HT1080 (cell line): ENCODE results near the gene SHISAL1. TPM values are rescaled to one million over a fixed set of nuclear protein-coding genes. Genes with fewer than 3 reads are reported as not detected.
"Not testable (repeated sequence)": the region's sequence is repeated elsewhere in the genome, so short reads cannot be mapped to it uniquely, and the experiment has no call there.

Experiments used
- DNase-seq: peaks from one replicate; pipeline ENCODE4 v3.0.0-alpha.2; 2015; ENCODE audit warnings: low read depth
- total RNA-seq: library from RNA; depleted of rRNA; stranded (reverse); fragments of >200 nt; shearing (Covaris generic); gene quantifications from 2 replicates; pipeline ENCODE4 v1.2.3, GENCODE V29; 2014

SHISAL1 gene
- total RNA-seq, 1 experiment from 2014 or later: 2.1 TPM

- DNase-seq: no peak
Observed at GRCh38 chr22:44328762-44329161, 16.0 kb upstream of the SHISAL1 start.

DNA sequence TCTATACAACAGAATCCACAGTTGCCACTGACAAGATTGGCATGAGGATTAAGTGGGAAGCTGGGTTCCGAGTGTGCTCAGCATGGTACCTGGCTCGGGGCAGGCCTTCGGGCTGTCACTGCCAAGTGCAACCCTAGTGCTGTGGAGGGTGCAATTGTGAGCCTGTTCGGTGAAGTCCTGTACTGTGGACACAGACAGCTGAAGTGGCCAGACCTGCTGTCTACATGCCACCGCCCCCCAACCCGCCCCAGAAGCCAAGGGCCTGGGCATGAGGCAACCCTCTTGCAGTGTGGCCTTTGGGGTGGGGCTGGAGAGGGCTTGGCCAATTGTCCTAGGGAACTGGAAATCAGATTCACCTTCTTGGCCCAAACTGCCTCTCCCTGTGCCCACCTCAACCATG lies 15.6 kb upstream of the SHISAL1 start:
- no peak for DNase-seq

GRCh38 chr22:44326491-44326885 lies 13.7 kb upstream of the SHISAL1 start:
- no peak for DNase-seq

- DNase-seq: peak; percentile 27
Observed at GRCh38 chr22:44325718-44326490, 13.2 kb upstream of the SHISAL1 start.

DNA sequence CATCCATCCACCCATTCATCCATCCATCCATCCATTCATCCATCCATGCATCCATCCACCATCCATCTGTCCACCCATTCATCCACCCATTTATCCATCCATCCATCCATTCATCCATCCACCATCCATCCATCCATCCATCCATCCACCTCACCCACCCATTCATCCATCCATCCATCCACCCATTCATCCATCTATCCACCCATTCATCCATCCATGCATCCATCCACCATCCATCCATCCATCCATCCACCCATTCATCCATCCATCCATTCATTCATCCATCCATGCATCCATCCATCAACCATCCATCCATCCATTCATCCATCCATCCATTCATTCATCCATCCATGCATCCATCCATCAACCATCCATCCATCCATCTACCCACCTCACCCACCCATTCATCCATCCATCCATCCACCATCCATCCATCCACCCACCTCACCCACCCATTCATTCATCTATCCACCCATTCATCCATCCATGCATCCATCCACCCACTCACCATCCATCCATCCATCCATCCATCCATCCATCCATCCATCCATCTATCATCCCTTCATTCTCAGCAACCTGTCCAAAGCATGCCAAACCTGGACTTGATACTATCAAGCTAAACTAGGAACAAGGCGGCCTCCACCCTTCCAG lies 10.5 kb upstream of the SHISAL1 start:
- DNase-seq: not testable (repeated sequence)

DNA sequence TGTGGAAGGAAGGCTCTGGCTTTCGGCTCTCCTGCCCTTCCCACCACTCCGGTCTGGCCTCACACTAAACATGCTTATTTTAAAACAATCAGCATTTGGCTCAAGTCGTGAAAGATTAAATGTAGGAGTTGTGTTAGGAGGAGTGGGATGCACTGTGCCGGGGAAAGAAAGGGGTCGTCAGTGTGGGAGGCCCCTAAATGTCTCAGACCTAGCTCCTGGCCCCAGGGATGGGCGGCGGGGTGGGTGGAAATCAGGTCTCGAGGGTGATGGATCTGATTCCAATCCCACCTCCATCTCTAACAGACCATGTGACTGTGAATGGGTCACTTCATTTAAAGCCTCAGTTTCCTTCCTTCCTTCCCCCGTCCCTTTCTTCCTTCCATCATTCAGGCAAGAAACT lies 6.9 kb upstream of the SHISAL1 start:
- DNase-seq: no peak

DNA sequence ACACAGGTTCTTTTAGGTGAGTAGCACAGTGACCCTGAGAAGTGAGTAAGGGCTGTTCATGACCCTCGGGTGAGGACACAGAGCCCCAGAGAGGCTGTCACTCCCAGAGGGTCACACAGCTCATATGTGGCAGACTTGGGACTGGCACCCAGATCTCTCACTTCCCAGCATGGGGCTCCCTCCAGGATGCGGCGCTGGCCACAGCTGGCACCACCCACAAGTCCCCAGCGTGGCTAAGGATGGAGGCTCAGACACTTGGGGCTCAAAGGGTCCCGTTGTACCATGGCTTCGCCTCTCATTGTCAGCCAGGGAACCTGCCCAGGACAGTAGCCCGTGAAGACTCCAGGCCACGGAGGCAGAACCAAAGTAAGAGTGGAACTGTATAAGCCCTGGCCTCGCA lies 6.0 kb upstream of the SHISAL1 start:
- DNase-seq: no peak

GRCh38 chr22:44317886-44318637 lies 5.3 kb upstream of the SHISAL1 start:
- DNase-seq: no peak

DNA sequence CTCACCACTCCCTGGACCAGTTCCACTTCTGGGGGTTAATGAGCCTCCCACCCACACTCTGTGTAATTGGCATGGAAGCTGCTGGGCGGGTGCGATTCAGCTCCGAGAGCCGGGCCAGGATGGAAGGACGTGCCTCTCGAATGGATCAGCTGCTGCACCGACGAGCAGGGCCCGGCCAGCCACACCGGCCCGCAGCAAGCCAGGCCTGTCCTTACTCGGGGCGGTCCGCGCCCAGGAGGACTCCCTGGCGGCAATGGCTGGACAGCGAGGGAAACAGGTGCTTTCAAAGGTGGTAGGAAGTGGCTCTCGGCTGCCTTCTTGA lies 4.3 kb upstream of the SHISAL1 start:
- DNase-seq: no peak

DNA sequence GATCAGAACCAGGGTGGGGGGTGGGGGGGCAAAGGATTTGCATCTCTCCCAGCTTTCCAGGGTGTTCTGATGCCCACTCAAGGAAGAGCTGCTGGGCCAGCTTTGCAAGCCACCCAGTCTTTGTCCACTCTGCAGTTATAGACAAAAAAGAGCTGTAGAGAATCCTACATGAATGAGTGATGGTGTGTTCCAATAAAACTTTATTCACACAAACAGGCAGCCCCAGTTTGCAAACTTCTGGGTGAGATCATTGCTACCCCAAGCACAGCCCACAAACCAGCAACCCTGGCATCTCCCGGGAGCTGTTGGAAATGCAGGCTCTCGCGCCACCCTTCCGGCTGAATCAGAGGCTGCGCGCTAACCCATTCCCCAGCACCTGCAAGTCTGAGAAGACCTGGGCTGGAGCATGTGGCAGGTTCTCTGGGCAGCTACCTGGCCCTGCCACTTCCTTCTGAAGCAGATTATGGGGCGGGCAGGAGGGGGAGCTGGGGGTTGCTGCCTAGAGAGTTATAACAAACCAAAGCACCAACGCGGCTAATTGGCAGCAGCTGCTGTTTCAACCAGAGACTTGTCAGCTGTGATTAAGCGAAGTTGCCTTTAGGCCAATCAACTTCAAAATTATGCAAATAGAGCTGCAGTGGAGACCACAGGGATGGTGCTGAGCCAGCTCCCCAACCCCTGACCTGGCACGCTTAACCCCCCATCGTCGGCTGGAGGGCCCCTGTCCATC lies 3.8 kb upstream of the SHISAL1 start:
- no peak for DNase-seq

- DNase-seq: no peak
Observed at GRCh38 chr22:44314425-44315067, 1.8 kb upstream of the SHISAL1 start.

GRCh38 chr22:44313385-44314006 lies 745 bp upstream of the SHISAL1 start:
- no peak for DNase-seq

DNA sequence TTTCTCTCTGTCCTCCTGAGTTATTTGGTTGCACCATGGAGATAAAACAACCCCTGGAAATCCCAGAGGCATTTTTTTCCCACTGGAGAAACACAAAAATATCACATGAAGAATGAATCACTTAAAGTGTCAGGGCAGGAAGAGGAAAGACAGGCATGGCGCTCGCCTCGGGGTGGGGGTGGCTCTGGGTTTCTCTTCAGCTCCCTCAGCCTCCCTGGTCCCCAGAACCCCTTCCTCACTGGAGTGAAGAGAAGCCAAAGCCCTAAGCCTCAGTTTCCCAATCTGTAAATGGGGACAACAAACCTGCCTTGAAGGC lies 938 bp downstream of the SHISAL1 start:
- DNase-seq: peak; percentile 67

DNA sequence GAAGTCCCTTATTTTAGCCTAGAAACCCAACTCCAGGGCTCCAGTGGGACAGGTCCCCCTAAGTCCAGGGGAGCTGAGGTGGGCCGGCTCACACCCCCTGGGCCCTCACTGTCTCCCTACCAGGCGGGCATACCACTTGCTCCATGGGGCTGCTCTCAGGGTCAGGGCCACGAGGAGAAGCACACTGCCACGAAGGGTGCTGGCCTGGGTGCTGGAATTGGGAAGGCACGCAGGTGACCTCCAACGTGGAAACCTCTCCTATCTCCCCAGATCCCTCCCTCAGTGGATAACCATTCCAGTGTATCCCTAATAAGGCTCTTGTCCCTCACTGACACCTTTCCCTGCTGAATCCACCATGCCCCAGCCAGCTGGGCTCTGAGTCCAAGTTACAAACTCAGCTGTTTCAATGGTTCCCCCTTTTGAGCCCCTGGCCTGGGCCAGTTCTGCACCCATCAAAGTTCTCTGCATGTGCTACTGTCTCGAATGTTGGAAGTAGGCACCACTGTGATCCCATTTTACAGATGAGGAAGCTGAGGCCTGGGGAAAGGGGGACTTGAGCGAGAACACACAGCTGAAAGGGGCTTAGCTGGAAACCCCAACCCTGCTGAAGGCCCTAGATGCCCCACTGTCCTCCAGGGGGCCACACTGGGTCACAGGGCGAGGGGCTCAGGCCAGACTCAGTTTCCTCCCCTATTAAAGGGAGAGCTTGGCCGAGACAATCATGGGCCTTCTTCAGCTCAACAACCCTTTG lies 1.5 kb downstream of the SHISAL1 start:
- DNase-seq: no peak

- no peak for DNase-seq
Observed at GRCh38 chr22:44309647-44310046, 3.1 kb downstream of the SHISAL1 start.

- peak; percentile 94 for DNase-seq
Observed at GRCh38 chr22:44309137-44309536, 3.6 kb downstream of the SHISAL1 start.

DNA sequence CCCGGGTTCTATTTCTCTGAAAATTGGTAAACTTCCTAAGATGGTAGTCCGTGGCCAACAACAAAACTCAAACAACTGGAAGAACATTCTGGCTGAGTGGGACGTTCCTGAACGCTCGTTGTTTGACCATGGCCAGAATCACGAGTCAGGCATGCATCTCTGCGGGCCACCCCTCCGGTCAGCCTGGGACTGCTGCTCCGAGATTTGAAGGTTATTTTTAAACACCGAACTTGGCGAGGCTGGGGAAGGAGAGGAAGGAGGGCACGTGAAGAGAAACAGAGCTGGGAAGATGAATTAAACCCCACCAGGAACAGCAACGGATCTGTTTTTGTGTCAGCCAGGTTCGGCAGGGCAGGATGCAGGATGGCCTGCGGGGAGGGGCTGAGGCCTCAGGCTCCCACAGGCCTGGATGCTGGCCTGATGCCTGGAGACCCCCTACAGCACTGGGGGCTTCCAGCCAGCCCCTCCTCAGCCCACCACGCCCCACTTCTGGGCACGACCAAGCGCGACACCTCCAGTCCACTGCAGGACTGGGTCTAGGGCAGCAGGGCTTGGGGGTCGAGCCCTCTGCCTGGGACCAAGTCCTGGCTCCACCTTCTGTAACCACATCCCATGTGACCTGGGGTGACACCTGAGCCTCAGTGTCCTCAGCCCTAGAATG lies 5.1 kb downstream of the SHISAL1 start:
- no peak for DNase-seq

- no peak for DNase-seq
Observed at GRCh38 chr22:44305888-44306287, 6.9 kb downstream of the SHISAL1 start.

- DNase-seq: no peak
Observed at GRCh38 chr22:44305455-44305854, 7.3 kb downstream of the SHISAL1 start.

GRCh38 chr22:44304911-44305310 lies 7.8 kb downstream of the SHISAL1 start:
- DNase-seq: no peak
